Psoas muscle (tissue), 8 donors: ENCODE results near the gene G2E3. TPM values are rescaled to one million over a fixed set of nuclear protein-coding genes. Genes with fewer than 3 reads are reported as not detected.

Experiments used
- ATAC-seq, 4 donors: fragments of 200-7000 bp; cut with Tn5 transposase; one replicate each; pipeline ENCODE4 v1.9.1; 2020; ENCODE audit warnings: moderate library complexity in 3 of 4, mild to moderate bottlenecking in 2 of 4
- DNase-seq, 2 donors: peaks; one replicate each; pipeline ENCODE4 v3.0.0-alpha.2; 2020
- H3K27ac ChIP-seq: fragments of 200-600 bp; one replicate; pipeline ENCODE4 v1.8.0; 2022
- H3K27me3 ChIP-seq, 3 donors: fragments of 200-600 bp in 1 of 3; one replicate each; pipeline versions ENCODE4 v1.6.1 to v1.8.0; 2013 to 2022; ENCODE audit warnings: low read length in 2 of 3, mild to moderate bottlenecking in 2 of 3, moderate library complexity in 1 of 3; ENCODE audit not compliant: insufficient read depth in 3 of 3
- H3K36me3 ChIP-seq, 2 donors: fragments of 200-600 bp in 1 of 2; one replicate each; pipeline versions ENCODE4 v1.6.1 to v1.8.0; 2013 to 2022; ENCODE audit warnings: low read depth in 1 of 2, mild to moderate bottlenecking in 1 of 2, moderate library complexity in 1 of 2; ENCODE audit not compliant: insufficient read depth in 1 of 2
- H3K4me1 ChIP-seq: fragments of 200-600 bp; one replicate; pipeline ENCODE4 v1.8.0; 2022
- H3K4me3 ChIP-seq: fragments of 200-600 bp; one replicate; pipeline ENCODE4 v1.8.0; 2022; ENCODE audit warnings: mild to moderate bottlenecking
- H3K9me3 ChIP-seq: fragments of 200-600 bp; one replicate; pipeline ENCODE4 v1.8.0; 2022
- CTCF ChIP-seq: fragments of 200-600 bp; IDR thresholded peaks from one replicate; pipeline ENCODE4 v1.8.0; 2022; ENCODE audit warnings: antibody characterized with exemption
- WGBS, 3 donors: extraction: QIAGEN DNeasy Blood & Tissue Kit; methylation state at CpG; one replicate each; pipeline versions ENCODE4 v1.1.6 to v1.1.7; 2013; 5-methylcytosine and 5-hydroxymethylcytosine counted together
- intact Hi-C, 2 donors: fragments of 100-400 bp; cut with DNase I; formaldehyde crosslinking; loops; one replicate each; pipeline versions ENCODE4 v1.11.0 to v1.14.2; 2022
- polyA plus RNA-seq, 3 donors: library from polyadenylated mRNA; stranded (reverse); fragments of 200-250 nt; gene quantifications; one replicate each; pipeline ENCODE4 v1.2.3, GENCODE V29; 2013
- total RNA-seq, 4 donors: library from RNA; stranded (reverse); fragmentation: NEBNext Ultra II Directional in 2 of 4; extraction: Animal tissue kit (Norgen Biotek cat#: 25700) in 2 of 4; gene quantifications; one replicate each; pipeline versions ENCODE4 v1.2.1 to v1.2.4, GENCODE V29; 2021 to 2023
- donor health status: healthy with polysubstance abuse.
- donor health status: DM: no; HTN: no; CAD: no; lungs with moderate emphysema.
- donor health status: Bipolar disorder and iron deficiency.
- donor health status: healthy.
- donor health status: DM: yes; HTN: yes; CAD: no.
- donor health status: DM: no; HTN: no; CAD: no.
- donor health status: DM: no; HTN: no; CAD: no.
- donor health status: DM: yes; HTN: yes; CAD: no.

Gene G2E3
- total and polyA plus RNA-seq, 7 donors = 1.9 to 8.0 (median 5.0) TPM

- 56 to 62% (median 60%) methylated on average over 3 of the region's 3 CpGs for WGBS, 3 donors
- H3K4me3 ChIP-seq = no peak overlapping the region
Measured at GRCh38 chr14:30587141-30587540, 28.2 kb downstream of the G2E3 start.

GRCh38 chr14:30588873-30589272 lies 29.9 kb downstream of the G2E3 start:
- intact Hi-C loops = no loop called here
- Histone ChIP-seq H3K27me3 (no peaks in the 10 kb centered on the region), H3K36me3 (peaks cover 2 to 31% of the 10 kb centered on the region in 2 donors), H3K27ac (no peak overlapping the region), H3K4me3 (no peak overlapping the region), H3K4me1 (no peaks in the 10 kb centered on the region), H3K9me3 (no peaks in the 10 kb centered on the region)
- no peak for DNase-seq
- no peak for TF ChIP-seq CTCF
- ATAC-seq = no peak

More at GRCh38 chr14:30587141-30587540, 28.2 kb downstream of the G2E3 start:
- H3K4me1 ChIP-seq = no peaks in the 10 kb centered on the region
- intact Hi-C loops = no loop called here
- DNase-seq (no peak), ATAC-seq (no peak)
- H3K9me3 ChIP-seq = no peaks in the 10 kb centered on the region
- H3K36me3 ChIP-seq = peaks cover 2 to 22% of the 10 kb centered on the region in 2 donors
- no peaks in the 10 kb centered on the region for H3K27me3 ChIP-seq
- TF ChIP-seq CTCF = no peak
- H3K27ac ChIP-seq = no peak overlapping the region

- ATAC-seq = no peak
- no peak for TF ChIP-seq CTCF
Measured at GRCh38 chr14:30596935-30597334, 38.0 kb downstream of the G2E3 start.

GRCh38 chr14:30597504-30597903 lies 38.5 kb downstream of the G2E3 start:
- peaks cover 0 to 21% of the 10 kb centered on the region in 2 donors for H3K36me3 ChIP-seq
- H3K9me3 ChIP-seq = no peaks in the 10 kb centered on the region
- no peak for TF ChIP-seq CTCF
- no peaks in the 10 kb centered on the region for H3K27me3 ChIP-seq
- ATAC-seq (no peak), DNase-seq (no peak)
- peaks cover 15% of the 10 kb centered on the region for H3K4me1 ChIP-seq
- no peak overlapping the region for H3K27ac ChIP-seq
- intact Hi-C loops = loop anchor here in 1 of 2 donors (5.0 kb wide), 1 partner anchor 40 kb away; the partner anchor contains the start of gene G2E3
- no peak overlapping the region for H3K4me3 ChIP-seq

More at GRCh38 chr14:30596935-30597334, 38.0 kb downstream of the G2E3 start:
- no peak overlapping the region for H3K27ac ChIP-seq
- H3K4me3 ChIP-seq = no peak overlapping the region
- H3K4me1 ChIP-seq = peaks cover 15% of the 10 kb centered on the region
- peaks cover 0 to 21% of the 10 kb centered on the region in 2 donors for H3K36me3 ChIP-seq
- no peak for DNase-seq
- no peaks in the 10 kb centered on the region for H3K9me3 ChIP-seq
- intact Hi-C loops = loop anchor here in 1 of 2 donors (5.0 kb wide), 1 partner anchor 40 kb away; the partner anchor contains the start of gene G2E3
- no peaks in the 10 kb centered on the region for H3K27me3 ChIP-seq
- 67 to 79% (median 70%) methylated on average over 1 of the region's 1 CpG for WGBS, 3 donors
